CD4-positive, alpha-beta T cell treated with Interleukin-10 for 1 hour (primary cell): ENCODE data around the gene SPI1.

ENCODE experiments used
- DNase-seq: peaks from one replicate; pipeline ENCODE4 v3.0.0-alpha.2; 2020

The SPI1 gene

GRCh38 chr11:47387944-47388696 is 9.8 kb upstream of the SPI1 start:
- no peak for DNase-seq

- no peak for DNase-seq
These were observed 6.2 kb upstream of the SPI1 start for GRCh38 chr11:47384498-47384897.

- DNase-seq: no peak
These were observed 4.7 kb upstream of the SPI1 start for GRCh38 chr11:47383071-47383470.

DNA sequence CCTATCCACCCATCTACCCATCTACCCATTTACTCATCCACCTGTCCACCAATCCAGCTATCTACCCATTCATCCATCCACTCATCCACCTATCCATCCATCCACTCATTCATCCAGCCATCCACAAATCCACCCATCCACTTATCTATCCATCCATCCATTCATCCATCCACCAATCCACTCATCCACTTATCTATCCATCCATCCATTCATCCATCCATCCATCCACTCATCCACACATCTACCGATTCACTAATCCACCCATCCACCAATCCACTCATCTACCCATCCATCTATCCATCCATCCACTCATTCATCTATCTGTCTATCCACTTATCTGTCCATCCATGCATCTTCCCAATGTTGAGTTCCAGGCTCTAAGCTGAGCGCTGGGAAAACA is 1.7 kb upstream of the SPI1 start:
- no peak for DNase-seq

- no peak for DNase-seq
These were observed 970 bp upstream of the SPI1 start for GRCh38 chr11:47379317-47379716.

DNA sequence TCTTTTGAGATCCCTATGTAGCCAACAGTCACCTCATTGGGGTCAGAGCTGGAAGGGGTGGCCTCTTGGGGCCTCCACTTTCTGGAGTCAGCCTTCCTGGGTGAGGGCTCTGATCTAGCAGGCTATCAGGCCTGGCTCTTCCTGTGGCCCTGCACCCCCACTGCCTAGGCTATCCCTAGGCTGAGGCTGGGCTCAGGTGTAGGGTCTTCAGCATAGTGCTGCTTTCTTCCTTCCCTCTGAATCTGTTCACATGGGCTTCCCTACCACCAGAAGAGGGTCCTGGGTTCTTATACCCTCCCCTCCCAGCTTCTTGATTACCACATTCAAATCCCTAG is 456 bp upstream of the SPI1 start:
- DNase-seq: no peak

DNA sequence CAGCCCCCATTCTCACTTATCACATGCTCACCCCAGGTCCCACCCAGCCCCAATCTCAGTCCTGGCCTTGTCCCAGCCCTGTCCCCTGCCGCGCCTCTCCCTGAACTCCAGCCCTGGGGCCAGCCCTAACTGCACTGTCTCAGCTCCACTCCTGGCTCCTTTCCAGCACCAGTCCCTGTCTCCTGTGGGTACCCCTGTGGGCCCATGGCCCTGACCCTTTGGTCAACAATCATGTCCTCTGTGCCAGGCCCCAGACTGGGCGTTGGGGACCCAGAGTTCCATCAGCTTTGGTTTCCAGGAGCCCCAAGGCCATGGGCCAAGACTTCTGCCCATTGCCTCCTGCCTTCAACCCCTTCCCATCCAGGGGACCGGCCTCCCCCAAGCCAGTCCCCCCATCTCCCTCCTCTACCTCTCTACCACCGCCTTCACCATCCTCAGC is 757 bp downstream of the SPI1 start:
- DNase-seq: no peak

DNA sequence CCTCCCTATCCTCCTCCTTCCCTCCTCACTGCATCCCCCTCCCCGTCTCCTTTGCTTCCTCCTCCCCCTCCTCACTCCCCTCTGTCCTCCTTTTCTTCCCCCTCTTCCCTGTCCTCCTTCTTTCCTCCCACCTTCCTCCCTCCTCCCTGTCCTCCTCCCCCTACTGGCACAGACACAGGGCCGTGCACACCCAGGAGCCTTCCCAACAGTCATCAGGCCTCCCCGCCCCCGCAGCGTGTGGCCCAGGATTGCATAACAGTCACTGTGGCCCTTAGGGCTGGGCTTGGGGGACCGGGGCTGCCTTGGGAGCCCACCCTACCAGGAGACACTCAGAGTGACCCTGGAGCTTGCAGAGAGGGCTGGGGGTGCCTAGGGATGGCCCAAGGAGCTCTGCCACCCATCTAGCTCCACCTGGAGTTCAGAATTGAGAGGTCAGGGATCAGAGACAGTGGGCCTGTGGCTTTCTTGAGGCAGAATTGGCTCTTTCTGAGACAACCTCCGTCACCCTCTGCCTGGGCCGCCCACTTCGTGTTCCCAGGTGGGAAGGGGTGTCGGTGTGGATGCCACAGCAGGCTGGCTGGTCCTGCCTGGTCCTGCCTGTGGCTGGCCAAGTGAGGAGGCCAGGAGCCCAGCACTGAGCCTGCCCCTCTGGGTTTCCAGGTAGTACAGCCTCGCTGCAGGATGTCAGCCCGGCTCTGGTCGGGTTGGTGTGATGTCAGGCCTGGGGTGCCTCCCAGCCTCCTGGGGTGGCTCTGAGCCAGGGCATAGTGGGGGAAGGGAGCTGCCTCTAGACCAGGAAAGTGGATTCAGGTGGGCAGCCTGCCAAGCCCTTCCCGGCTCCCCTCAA is 1.6 kb downstream of the SPI1 start:
- DNase-seq: no peak

DNA sequence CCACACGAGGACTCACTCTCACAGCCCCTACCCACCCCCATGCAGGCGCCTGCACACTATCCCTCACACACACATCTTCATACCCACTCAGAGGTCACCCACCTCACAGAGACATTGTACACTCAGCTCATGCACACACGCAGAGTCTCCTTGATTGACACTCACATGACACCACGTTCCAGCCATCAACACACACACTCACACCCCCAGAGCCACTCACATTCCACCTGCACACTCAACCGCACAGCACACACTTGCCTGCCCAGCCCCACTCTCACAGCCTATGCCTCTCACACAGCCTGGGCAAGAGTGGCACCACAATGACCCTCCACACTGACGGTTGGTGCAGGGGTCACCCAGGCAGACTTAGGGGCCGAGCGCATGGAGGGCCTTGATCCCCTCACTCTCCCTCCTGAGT is 2.2 kb downstream of the SPI1 start:
- no peak for DNase-seq

DNA sequence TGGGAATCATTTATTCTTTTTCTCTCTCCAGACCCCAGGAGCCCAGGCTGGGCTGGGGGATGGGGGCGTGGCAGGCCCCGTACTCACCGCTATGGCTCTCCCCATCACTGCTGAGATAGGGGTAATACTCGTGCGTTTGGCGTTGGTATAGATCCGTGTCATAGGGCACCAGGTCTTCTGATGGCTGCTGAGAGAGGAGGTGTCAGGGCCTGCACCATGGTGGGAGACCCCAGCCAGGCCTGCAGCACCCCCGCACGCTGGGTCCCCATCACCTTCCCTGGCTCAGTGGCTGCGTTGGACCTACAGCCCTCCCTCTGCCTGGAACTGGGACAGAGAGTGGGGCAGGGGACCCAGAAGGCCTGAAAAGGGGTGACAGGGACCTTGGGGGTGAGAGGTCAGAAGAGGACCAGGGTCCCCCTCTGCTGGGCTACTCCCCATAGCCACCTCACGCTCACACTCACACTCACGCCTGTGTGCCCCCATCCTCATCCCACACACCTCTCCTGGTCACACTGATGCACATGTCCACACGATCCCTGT is 2.7 kb downstream of the SPI1 start:
- no peak for DNase-seq

DNA sequence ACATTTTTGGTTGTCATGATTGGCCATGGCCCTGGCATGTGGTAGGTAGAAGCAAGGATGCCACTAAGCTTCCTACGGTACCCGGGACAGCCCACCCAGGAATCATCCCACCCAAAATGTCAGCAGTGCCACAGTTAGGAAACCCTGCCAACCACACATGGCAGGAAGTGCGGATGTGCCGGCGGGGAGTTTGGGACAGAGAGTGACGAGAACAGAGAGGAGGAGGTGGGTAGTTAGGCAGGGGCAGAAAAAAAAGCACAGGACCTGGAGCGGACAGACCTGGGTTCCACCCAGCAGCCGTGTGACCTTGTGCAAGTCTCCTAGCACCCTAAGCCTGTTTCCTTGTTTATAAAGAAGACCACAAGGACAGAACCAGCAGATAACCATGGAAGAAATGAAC is 3.3 kb downstream of the SPI1 start:
- no peak for DNase-seq

- no peak for DNase-seq
These were observed 3.7 kb downstream of the SPI1 start for GRCh38 chr11:47374720-47375019.

DNA sequence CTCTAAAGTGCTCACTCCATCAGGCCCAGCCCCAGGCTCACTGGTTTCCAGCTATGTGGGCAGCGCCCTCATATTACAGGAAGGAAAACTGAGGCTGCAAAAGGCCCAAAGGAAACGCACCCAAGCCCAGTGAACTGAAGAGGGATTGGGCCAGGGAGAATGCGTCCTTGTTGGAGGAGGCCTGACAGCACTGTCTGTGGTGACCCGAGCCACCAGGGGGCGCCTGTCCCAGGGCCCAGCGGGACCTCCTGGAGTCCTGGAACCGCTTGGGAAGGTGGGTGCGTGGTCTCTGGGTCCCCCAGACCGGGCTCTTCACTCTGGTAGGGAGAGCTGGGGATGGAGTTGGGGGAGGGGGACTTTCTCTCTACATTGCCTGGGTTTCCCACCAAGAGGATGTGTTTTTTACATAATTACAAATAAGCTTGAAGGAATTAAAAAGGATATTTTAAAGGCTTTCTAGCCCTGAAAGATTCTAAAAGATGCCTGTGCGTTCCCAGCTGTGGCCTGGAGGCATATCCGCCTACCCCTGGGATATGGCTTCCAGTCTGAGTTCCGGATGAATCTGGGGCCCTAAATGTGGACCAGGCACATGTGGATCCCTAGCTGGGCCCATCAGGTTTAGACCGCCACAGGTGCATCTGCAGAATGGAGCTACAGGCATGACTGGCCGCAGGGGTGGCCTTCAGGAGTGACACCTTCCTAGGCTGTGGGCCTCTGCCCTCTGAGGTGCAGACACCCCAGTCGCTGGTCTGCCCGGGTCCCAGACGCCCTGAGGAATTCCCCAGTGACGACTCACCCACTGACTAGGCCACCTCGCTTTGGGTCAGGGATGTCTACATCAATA is 4.2 kb downstream of the SPI1 start:
- peak; percentile 84 for DNase-seq

- no peak for DNase-seq
These were observed 5.9 kb downstream of the SPI1 start for GRCh38 chr11:47372422-47372821.

DNA sequence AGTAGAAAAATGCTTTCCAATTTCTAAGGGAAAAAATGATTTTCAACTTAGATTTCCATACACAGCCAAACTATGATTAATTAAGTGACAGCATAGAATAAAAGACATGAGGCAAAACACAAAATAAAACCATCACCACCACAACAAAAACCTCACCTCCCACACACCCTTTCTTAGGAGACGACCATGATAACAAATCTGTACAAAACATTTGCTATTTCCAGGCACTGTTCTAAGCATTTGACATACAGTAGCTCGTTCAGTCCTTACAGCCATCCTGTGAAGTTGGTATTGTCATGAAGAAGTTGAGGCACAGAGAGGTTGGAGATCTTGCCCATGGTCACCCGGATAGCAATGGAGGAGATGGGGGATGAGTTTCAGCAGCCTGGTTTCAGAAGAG is 8.7 kb downstream of the SPI1 start:
- no peak for DNase-seq

DNA sequence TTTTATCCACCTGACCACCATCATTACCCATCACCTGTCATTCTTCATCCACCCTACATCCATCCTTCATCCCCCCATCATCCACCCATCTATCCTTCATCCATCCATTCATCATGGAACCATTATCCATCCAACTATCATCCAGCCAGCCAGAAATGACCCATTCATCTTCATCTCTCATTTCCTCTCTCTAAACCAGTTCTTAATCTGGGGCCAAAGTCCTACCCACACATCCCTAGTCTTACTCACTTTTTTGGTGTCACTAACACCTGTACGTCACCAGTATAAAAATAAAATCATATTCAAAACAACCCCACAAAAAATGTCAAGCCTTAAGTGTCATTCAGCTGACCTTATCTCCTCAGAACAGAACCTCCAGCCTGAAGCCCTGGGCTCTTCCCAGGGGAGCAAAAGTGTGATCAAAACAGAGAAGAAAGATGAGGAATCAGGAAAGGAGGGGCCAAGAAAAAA is 12.3 kb downstream of the SPI1 start:
- DNase-seq: no peak

- no peak for DNase-seq
These were observed 16.9 kb downstream of the SPI1 start for GRCh38 chr11:47361419-47361818.

DNA sequence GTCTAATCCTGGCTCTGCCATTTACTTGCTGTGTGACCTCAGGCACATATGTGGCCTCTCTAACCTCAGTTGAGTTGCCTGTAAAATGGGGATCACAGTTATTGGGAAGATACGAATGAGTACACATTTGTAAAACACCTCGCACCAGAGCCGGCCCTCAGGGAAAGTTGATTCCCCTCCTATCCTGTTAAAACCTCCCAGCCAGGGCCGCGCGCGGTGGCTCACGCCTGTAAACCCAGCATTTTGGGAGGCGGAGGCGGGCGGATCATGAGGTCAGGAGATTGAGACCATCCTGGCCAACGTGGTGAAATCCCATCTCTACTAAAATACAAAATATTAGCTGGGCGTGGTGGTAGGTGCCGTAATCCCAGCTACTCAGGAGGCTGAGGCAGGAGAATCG is 18.0 kb downstream of the SPI1 start:
- no peak for DNase-seq

GRCh38 chr11:47359586-47359985 is 18.8 kb downstream of the SPI1 start:
- DNase-seq: peak; percentile 4

DNA sequence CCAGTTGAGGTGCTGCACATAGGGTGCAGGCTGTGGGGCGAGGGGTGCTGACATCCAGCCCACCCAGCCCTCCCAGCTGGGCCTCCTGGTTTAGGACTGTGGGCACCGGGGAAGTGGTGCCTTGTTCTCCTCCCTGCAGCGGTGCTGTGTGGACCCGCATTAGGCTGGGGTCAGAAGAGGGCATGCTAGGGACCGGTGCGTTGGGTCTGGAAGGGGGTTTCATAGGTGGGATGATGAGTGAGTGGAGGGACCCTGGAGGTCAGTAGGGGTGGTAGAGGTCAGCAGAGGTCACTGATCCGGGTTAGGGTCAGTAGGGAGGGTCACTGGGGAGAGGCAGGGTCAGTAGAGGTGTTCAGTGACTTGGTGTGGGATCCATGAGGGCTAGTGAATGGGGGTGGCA is 19.2 kb downstream of the SPI1 start:
- no peak for DNase-seq

GRCh38 chr11:47358731-47359051 is 19.7 kb downstream of the SPI1 start:
- DNase-seq: no peak

DNA sequence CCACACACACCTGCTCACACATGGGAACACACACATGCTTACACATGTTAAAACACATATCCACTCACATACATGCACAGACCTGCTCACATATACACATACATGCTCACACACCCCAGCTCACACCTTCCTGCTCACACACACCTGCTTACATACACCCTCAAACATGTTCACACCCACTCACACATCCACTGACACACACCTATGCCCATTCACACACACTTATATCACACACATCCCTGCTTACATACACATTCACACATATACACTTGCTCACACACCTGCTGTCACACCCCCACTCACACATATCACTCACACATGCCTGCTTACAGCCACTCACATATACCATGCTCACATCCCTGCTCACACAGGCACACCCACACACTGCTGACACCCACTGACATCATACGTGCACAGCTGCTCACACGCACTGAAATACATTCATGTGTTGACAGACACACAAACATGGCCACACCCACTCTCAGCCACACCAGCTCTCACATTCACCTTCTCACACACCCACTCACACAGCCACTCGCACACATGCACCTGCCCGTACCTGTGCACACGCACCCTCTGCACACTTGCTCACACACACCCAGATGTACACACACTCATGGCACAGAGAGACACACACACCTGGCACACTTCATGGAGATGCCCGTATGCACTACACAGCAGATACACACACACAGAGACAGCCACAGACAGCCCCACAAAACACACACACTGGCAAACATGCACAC is 20.2 kb downstream of the SPI1 start:
- DNase-seq: no peak

DNA sequence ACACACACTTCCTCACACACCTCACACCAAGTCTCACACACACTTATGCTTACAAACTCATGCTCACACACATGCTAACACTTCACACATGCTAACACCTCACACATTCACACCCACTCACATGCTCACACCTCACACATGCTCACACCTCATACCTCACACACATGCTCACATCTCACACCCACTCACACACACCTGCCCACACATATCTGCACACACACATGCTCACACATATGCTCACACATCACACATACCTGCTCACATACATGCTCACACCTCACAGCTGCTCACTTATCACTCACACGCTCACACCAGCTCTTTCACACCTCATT is 21.4 kb downstream of the SPI1 start:
- no peak for DNase-seq
